ENCODE results near the gene DOK6.

- TF ChIP-seq, protein P1, sequence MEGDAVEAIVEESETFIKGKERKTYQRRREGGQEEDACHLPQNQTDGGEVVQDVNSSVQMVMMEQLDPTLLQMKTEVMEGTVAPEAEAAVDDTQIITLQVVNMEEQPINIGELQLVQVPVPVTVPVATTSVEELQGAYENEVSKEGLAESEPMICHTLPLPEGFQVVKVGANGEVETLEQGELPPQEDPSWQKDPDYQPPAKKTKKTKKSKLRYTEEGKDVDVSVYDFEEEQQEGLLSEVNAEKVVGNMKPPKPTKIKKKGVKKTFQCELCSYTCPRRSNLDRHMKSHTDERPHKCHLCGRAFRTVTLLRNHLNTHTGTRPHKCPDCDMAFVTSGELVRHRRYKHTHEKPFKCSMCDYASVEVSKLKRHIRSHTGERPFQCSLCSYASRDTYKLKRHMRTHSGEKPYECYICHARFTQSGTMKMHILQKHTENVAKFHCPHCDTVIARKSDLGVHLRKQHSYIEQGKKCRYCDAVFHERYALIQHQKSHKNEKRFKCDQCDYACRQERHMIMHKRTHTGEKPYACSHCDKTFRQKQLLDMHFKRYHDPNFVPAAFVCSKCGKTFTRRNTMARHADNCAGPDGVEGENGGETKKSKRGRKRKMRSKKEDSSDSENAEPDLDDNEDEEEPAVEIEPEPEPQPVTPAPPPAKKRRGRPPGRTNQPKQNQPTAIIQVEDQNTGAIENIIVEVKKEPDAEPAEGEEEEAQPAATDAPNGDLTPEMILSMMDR (IDR thresholded peaks at IDR 0.05; ENCODE audit: low read depth, low read length) = no peak
- TF ChIP-seq EZH2phosphoT487 (IDR thresholded peaks at IDR 0.05; ENCODE audit: low read depth) = no peak
Measured at GRCh38 chr18:69705987-69706386, 305.3 kb downstream of the DOK6 start.

All from OCI-LY3 (cell line).